ENCODE data around the gene PYCARD.

DNA sequence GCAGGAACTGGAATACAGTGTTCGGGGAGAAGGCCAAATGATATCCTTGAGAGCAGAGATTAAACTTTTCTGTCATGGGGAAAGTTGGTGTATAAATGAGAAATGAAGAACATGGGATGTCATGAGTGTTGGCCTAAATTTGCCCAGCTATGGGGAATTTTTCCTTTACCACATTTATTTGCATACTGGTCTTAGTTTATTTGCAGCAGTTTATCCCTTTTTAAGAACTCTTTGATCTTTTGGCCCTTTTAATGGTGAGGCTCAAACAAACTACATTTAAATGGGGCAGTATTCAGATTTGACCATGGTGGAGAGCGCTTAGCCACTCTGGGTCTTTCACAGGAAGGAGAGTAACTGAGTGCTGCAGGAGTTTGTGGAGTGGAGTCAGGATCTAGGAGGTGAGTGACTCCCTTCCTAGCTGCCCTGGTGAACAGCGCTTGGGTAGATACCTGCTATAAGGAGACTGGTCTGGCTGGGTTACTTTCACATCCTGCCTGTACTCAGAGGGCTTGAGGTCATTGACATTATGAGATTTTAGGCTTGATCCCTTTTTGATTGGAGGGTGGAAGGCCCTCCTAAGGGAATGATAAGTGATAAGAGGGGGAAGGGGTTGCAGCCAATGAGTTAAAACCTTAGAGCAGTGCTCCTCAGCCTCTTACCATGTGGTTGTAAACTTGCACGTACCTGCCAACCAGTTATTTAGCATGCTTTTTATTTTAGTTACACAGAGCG lies 10.7 kb downstream of the PYCARD start:
- TF ChIP-seq CTCF (IDR thresholded peaks at IDR 0.05), result no peak
- no peak for TF ChIP-seq POLR2A (IDR thresholded peaks at IDR 0.05)
- no peak for TF ChIP-seq POLR2AphosphoS5 (IDR thresholded peaks at IDR 0.05)
